ENCODE data around the gene TCIRG1.

- TF ChIP-seq POLR2A (IDR thresholded peaks at IDR 0.05) (peak in 1 of 4 donors; percentile 65), POLR2AphosphoS5 (IDR thresholded peaks at IDR 0.05) (peak in 1 of 2 donors; percentile 48)
- TF ChIP-seq, protein P1, sequence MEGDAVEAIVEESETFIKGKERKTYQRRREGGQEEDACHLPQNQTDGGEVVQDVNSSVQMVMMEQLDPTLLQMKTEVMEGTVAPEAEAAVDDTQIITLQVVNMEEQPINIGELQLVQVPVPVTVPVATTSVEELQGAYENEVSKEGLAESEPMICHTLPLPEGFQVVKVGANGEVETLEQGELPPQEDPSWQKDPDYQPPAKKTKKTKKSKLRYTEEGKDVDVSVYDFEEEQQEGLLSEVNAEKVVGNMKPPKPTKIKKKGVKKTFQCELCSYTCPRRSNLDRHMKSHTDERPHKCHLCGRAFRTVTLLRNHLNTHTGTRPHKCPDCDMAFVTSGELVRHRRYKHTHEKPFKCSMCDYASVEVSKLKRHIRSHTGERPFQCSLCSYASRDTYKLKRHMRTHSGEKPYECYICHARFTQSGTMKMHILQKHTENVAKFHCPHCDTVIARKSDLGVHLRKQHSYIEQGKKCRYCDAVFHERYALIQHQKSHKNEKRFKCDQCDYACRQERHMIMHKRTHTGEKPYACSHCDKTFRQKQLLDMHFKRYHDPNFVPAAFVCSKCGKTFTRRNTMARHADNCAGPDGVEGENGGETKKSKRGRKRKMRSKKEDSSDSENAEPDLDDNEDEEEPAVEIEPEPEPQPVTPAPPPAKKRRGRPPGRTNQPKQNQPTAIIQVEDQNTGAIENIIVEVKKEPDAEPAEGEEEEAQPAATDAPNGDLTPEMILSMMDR (IDR thresholded peaks at IDR 0.05) = no peak
Measured at GRCh38 chr11:68014157-68014946, 24.5 kb upstream of the TCIRG1 start.

Measured in upper lobe of left lung (tissue), 4 donors.